ENCODE results near the gene VN1R5. TPM values are rescaled to one million over a fixed set of nuclear protein-coding genes. Genes with fewer than 3 reads are reported as not detected.

The VN1R5 gene
- total and polyA plus RNA-seq, 2 donors (not counting 3 experiments of a cell fraction or from before 2014, with no cell fraction given): not detected

GRCh38 chr1:247274605-247275256 is 18.9 kb downstream of the VN1R5 start:
- POLR2A ChIA-PET: no interaction called here

More at GRCh38 chr1:247274605-247275256, 18.9 kb downstream of the VN1R5 start:
- BruUV-seq (replicated peaks): no TSS peak
- Histone ChIP-seq H3K36me3 (ENCODE audit: control insufficient read depth in 2 of 2, extremely low read depth in 1 of 2, insufficient read depth in 2 of 2, low read length in 2 of 2) (no peaks in the 10 kb centered on the region), H2AFZ (ENCODE audit: low read depth, low read length) (no peak overlapping the region), H3K4me3 (replicated peaks in 1 of 3; ENCODE audit: insufficient read depth in 1 of 3, low read depth in 1 of 3, low read length in 3 of 3) (no peak overlapping the region), H3K4me1 (ENCODE audit: control insufficient read depth, extremely low read depth, insufficient read depth, low read length) (no peaks in the 10 kb centered on the region), H3K9me3 (replicated peaks; ENCODE audit: control insufficient read depth, insufficient read depth, low read length) (no peaks in the 10 kb centered on the region), H3K4me2 (ENCODE audit: insufficient read depth, low read length) (no peak overlapping the region), H3K27me3 (ENCODE audit: control insufficient read depth in 2 of 2, insufficient read depth in 2 of 2, low read length in 2 of 2) (no peaks in the 10 kb centered on the region), H3K79me2 (ENCODE audit: control insufficient read depth, insufficient read depth, low read length) (no peaks in the 10 kb centered on the region), H3K9ac (replicated peaks; ENCODE audit: extremely low read depth, insufficient read depth, low read length) (no peak overlapping the region), H4K20me1 (replicated peaks; ENCODE audit: control insufficient read depth, extremely low read depth, insufficient read depth, low read length) (no peaks in the 10 kb centered on the region), H3K9me1 (replicated peaks; ENCODE audit: control insufficient read depth, extremely low read depth, insufficient read depth, low read length) (no peaks in the 10 kb centered on the region), H3K27ac (ENCODE audit: insufficient read depth, low read depth, low read length) (no peak overlapping the region)
- intact Hi-C loops (cut with micrococcal nuclease): no loop called here
- dilution Hi-C loops (cut with MboI; ENCODE audit: extremely low pct_ligation_motif_present, low sequenced_read_pairs): no loop called here
- CTCF ChIA-PET: no interaction called here
- FAIRE-seq: no peak
- no peak for DNase-seq (ENCODE audit: low read depth, low spot score)
- no peak for TF ChIP-seq JUN (IDR thresholded peaks at IDR 0.05; ENCODE audit: borderline replicate concordance, insufficient read depth, insufficient read length, low read depth)
- no peak for TF ChIP-seq CTCF (IDR thresholded peaks at IDR 0.05; ENCODE audit: extremely low read depth in 1 of 2, insufficient read depth in 1 of 2, low read depth in 1 of 2, low read length in 2 of 2)
- TF ChIP-seq EZH2 (IDR thresholded peaks at IDR 0.05; ENCODE audit: borderline replicate concordance, low read depth, low read length, severe bottlenecking): no peak
- TF ChIP-seq POLR2A (IDR thresholded peaks at IDR 0.05; ENCODE audit: low read depth, low read length): no peak
- TF ChIP-seq POLR2AphosphoS5 (IDR thresholded peaks at IDR 0.05; ENCODE audit: insufficient read depth, low read depth, low read length): no peak
- TF ChIP-seq FOS (IDR thresholded peaks at IDR 0.05; ENCODE audit: borderline replicate concordance, insufficient read depth, low read length): no peak
- no peak for TF ChIP-seq GATA2 (IDR thresholded peaks at IDR 0.05; ENCODE audit: insufficient read depth, insufficient read length, low read depth, low read length)
- TF ChIP-seq MAX (IDR thresholded peaks at IDR 0.05; ENCODE audit: insufficient read depth, insufficient read length): no peak
- TF ChIP-seq MYC (IDR thresholded peaks at IDR 0.05; ENCODE audit: low read depth, low read length): no peak

Measured in endothelial cell of umbilical vein (primary cell).